Coronary artery (tissue), 2 donors: ENCODE data around the gene CD99.
"Not testable (repeated sequence)": the region's sequence is repeated elsewhere in the genome, so short reads cannot be mapped to it uniquely, and the experiment has no call there.

Experiments
- DNase-seq: peaks from one replicate; pipeline ENCODE4 v3.0.0-alpha.2; 2017; ENCODE audit warnings: low spot score
- H3K27ac ChIP-seq, 2 donors: fragments of 200-600 bp; sonication (generic); one replicate each; pipeline ENCODE4 v1.5.1; 2016 to 2019
- H3K4me3 ChIP-seq: fragments of 200-600 bp; sonication (generic); 2 replicates; pipeline ENCODE4 v1.5.1; 2016; ENCODE audit warnings: mild to moderate bottlenecking, moderate library complexity
- TF ChIP-seq, protein P1 (sequence below): fragments of 200-600 bp; sonication (generic); IDR thresholded peaks from one replicate; pipeline ENCODE4 v1.5.1; 2019; ENCODE audit warnings: antibody characterized with exemption

CD99 gene

DNA sequence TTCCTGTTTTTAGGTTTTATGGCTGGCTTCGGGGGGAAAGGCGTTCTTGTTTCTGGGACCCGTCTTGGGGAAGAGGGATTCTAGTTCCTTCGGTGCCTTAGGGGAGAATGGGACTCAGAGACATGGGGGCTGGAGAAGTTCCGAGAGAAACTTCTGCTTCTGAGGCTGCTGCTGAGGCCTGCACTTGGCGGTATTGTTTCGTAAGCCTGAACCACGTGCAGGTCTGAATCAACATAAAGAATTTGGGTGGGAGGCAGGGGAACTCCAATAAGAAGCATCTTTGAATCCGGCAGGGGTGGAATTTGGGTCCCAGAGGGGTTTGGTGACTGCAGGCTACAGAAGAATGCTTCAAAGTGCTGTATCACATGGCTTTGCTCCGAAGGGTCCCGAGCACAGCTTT lies 75.8 kb downstream of the CD99 start:
- no peak for DNase-seq
- H3K4me3 ChIP-seq, result no peak overlapping the region
- H3K27ac ChIP-seq, result no peak overlapping the region
- TF ChIP-seq, protein P1, sequence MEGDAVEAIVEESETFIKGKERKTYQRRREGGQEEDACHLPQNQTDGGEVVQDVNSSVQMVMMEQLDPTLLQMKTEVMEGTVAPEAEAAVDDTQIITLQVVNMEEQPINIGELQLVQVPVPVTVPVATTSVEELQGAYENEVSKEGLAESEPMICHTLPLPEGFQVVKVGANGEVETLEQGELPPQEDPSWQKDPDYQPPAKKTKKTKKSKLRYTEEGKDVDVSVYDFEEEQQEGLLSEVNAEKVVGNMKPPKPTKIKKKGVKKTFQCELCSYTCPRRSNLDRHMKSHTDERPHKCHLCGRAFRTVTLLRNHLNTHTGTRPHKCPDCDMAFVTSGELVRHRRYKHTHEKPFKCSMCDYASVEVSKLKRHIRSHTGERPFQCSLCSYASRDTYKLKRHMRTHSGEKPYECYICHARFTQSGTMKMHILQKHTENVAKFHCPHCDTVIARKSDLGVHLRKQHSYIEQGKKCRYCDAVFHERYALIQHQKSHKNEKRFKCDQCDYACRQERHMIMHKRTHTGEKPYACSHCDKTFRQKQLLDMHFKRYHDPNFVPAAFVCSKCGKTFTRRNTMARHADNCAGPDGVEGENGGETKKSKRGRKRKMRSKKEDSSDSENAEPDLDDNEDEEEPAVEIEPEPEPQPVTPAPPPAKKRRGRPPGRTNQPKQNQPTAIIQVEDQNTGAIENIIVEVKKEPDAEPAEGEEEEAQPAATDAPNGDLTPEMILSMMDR, result no peak

DNA sequence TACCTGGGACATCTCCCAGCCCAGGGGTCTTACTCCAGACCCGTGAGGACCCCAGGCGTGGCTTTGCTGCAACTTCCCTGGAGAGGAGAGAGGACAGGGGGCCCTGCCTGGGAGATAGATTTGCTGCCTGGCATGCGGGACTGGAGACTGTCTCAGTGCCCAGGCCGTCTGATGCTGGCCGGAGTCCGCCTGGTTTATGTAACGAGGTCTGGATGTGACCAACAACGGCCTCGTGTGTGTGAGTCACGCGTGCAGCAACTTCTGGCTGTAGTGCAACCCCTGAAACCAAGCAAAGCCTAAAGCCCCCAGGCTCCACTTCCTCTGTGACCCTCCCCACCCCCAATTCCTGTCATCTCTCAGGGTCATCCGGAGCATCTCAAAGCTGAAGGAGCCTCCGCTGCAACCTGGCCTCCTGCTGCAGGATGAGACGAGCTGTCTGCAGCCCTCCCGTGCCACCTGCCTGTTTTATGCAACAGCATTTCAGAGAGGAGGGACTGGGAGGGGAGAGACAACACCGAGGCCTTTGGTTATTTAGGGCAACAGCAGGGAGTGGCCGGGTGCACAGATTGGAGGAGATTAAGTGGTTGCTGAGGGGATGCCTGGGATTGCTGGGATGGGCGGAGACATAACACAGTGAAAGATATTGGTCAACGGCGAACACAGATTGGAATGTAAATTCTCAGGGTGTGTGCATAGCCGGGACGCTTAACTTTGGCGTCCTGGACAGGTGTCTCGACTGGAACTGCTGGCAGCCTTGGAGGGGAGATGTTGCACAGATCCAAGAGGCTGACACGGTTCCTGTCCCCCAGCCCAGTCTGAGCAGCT lies 76.7 kb downstream of the CD99 start:
- TF ChIP-seq, protein P1, result no peak
- Histone ChIP-seq H3K27ac (no peak overlapping the region), H3K4me3 (no peak overlapping the region)
- DNase-seq, result no peak

DNA sequence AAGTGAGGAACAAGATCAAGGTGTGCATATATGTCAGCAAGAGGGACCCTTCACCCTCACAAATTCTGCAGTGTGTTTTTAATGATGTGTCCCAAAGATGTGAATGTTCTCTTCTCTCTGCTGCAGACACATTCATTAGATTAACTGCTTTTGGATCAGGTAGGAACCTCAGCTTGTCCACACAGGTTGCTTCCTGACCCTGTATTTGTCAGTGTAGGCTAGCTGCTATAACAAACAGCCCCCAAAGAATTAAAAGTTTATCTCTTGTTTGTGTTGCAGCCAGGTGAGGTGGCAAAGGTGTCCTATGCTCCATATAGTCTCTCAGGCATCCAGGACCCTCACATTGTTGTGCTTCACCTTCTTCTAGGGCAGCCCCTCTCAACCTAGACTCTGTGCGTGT lies 78.5 kb downstream of the CD99 start:
- H3K4me3 ChIP-seq, result no peak overlapping the region
- no peak for DNase-seq
- TF ChIP-seq, protein P1, result no peak
- H3K27ac ChIP-seq, result no peak overlapping the region

DNA sequence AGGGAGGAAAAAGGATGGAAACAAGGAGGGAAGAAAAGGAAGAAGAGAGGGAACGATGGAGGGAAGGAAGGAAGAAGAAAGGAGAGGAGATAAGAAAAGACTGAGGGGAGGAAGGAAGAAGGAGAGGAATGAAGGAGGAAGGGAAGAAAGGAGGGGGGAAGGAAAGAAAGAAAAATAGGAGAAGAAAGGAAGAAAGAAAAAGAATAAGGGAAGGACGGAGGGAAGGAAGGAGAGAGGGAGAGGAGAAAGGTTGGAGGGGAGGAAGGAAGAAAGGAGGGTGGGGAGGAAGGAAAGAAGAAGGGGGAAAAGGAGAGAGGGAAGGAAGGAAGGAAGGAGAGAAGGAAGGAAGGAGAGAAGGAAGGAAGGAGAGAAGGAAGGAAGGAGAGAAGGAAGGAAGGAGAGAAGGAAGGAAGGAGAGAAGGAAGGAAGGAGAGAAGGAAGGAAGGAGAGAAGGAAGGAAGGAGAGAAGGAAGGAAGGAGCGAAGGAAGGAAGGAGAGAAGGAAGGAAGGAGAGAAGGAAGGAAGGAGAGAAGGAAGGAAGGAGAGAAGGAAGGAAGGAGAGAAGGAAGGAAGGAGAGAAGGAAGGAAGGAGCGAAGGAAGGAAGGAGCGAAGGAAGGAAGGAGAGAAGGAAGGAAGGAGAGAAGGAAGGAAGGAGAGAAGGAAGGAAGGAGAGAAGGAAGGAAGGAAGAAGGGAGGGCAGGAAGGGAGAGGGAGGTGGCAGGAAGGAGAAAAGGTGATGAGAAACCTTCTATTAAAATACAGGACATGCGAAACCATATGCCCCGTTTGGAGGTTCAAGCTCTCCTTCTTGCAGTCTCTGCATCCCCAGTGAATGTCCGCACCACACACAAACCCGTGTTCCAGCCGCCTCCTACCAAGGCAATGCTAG lies 82.3 kb downstream of the CD99 start:
- H3K27ac ChIP-seq, DNase-seq: not testable (repeated sequence)

DNA sequence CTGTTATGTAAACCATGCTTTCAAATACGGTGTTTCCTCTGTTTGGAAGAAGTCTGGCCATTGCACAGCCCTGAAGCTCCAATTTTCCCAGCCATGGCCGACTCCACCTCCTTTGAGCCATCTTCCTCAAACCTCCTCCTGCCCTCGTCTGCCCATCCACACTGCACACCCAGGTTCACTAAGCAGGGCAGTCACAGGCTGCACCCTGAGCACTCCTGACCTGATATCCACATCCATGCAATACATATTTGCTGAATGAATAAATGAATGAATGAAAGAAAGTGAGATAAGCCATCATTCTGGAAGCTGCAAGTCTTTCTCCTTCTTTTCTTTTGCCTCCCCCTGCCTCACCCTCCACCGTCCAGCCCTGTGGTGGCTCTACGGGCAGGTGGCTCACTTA lies 83.0 kb downstream of the CD99 start:
- H3K27ac ChIP-seq, result no peak overlapping the region
- no peak overlapping the region for H3K4me3 ChIP-seq
- TF ChIP-seq, protein P1, result no peak
- DNase-seq, result no peak

More for the DNA sequence above, 82.3 kb downstream of the CD99 start:
- not testable (repeated sequence) for H3K4me3 ChIP-seq

DNA sequence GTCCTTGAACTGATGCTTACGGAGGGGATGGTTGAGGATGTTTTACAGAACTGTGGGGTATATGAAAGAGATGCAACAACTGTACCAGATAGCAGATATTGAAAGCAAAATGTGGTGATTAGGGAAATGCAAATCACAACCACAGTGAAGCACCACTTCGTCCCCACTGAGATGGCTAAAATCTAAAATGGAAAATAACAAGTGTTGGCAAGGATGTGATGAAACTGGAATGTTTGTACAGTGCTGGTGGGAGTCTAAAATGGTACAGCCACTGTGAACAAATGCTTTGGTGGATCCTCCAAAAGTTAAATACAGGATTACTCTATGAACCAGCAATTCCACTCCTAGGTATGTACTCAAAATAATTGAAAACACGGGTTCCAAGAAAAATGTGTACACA lies 83.7 kb downstream of the CD99 start:
- no peak for DNase-seq
- no peak overlapping the region for H3K4me3 ChIP-seq
- no peak overlapping the region for H3K27ac ChIP-seq
- TF ChIP-seq, protein P1, result no peak

DNA sequence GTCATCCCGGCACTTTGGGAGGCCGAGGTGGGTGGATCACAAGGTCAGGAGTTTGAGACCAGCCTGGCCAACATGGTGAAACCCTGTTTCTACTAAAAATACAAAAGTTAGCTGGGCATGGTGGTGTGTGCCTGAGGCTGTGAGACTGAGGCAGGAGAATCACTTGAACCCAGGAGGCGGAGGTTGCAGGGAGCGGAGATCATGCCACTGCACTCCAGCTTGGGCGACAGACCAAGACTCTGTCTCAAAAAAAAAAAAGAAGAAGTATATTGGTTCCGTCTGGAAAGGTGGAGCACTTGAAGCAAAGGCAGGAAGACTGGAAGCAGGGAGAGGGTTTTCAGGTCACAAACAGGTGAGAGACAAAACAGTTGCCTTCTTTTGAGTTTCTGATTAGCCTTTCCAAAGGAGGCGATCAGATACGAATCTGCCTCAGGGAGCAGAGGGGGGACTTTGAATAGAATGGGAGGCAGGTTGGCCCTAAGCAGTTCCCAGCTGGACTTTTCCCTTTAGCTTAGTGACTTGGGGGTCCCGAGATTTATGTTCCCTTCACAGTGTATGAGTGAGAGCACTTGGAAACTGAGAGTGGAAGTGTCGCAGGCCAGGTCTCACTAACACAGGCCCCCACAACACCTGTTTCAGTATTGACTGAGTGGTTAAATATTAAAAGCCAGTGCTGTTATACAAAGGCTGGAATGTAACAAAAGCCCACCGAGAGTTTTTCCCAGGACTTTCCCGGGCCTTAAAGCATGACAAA lies 89.6 kb downstream of the CD99 start:
- not testable (repeated sequence) for H3K4me3 ChIP-seq, H3K27ac ChIP-seq, DNase-seq
